Ureter (tissue), 1 donor: Measurements from ENCODE around the gene MBD1. TPM values are rescaled to one million over a fixed set of nuclear protein-coding genes. Genes with fewer than 3 reads are reported as not detected.
"Not testable (repeated sequence)": the region's sequence is repeated elsewhere in the genome, so short reads cannot be mapped to it uniquely, and the experiment has no call there.

Experiments used
- DNase-seq: peaks from one replicate; pipeline ENCODE4 v3.0.0-alpha.2; 2020; ENCODE audit warnings: low spot score
- total RNA-seq: library from RNA; stranded (reverse); gene quantifications from one replicate; pipeline ENCODE4 v1.2.4, GENCODE V29; 2023
- donor health status: DM: yes; HTN: yes; CAD: no.

The MBD1 gene
- total RNA-seq, 1 donor from 2014 or later: 91.7 TPM

GRCh38 chr18:50289108-50289443, 7.8 kb upstream of the MBD1 start:
- no peak for DNase-seq

DNA sequence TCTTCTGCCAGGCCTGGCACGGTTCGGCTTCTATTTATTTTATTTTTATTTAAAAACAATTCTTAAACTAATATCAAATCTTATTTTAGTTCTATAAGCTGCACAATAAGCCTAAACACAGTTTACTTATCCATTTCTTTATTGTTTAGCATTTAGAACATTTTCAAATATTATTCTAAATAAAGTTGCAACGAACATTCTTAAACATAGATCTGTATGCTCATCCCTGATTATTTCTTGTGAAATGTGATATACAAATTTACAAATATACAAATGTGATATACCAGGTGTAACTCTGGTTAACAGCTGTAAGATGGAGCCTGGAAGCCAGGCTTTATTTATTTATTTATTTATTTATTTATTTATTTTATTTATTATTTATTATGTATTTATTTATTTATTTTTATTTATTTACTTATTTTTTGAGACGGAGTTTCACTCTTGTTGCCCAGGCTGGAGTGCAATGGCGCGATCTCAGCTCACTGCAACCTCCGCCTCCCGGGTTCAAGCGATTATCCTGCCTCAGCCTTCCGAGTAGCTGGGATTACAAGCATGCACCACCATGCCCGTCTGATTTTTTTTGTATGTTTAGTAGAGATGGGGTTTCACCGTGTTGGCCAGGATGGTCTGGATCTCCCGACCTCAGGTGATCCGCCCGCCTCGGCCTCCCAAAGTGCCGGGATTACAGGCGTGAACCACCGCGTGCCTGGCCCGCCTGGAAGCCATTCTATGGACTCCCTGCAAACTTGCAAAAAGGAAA, 7.2 kb upstream of the MBD1 start:
- DNase-seq: not testable (repeated sequence)

GRCh38 chr18:50287441-50288347, 6.4 kb upstream of the MBD1 start, which contains the start of gene CXXC1:
CXXC1 (minus strand) TSS chr18:50287692; CDS start chr18:50287589, 103 bp downstream.
- peak; percentile 98 for DNase-seq

DNA sequence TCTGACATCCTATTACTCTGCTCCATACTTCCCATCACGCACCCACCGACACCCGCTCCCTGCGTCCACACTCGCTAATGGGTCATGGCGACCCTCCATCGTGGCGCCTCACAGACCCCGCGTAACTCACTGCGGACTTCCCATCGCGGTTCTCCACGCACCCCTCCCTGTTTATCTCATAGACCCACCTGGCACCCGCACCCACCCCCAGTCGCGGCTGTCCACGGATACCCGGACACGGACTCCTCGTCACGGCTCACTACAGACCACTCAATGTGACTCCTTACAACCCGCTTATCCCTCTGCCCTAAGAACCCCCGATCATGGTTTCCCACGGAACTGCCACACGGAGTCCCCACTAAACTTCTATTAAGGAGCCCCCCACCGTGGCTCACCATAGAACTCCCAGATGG, 5.7 kb upstream of the MBD1 start:
- DNase-seq: no peak

GRCh38 chr18:50286391-50287027, 5.2 kb upstream of the MBD1 start:
- no peak for DNase-seq

DNA sequence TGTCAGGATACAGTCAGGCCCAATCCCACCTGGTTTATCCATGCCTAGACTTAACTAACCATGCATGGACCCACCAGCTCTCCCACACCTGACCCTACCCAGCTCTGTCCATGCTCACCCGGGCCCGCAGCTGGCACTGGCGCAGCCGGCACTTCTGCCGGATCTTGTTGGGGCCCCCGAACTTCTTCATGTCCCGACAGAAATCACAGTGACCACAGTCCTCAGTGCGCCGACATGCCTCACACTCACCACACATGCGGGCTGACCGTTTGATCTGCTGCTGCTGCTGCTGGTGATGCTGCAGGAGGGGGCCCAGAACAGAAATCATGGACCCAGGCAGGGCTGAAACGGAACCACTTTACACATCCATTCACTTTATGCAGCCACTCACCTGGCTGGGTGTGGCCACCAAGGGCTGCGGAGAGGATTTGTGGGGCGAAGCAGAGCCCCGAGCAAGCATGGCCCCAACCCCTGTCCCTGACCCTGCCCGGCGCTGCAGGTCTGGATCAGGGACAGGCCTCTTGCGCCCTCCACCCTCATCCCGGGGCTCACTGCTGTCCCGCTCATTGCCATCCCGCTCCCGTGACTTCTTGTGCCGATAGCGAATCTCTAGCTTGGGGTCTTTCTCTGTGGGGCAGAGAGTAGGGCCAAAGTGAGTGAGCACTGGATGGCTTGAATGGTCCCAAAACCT, 4.5 kb upstream of the MBD1 start:
- DNase-seq: no peak

- no peak for DNase-seq
Observed at GRCh38 chr18:50285071-50285470, 3.7 kb upstream of the MBD1 start.

DNA sequence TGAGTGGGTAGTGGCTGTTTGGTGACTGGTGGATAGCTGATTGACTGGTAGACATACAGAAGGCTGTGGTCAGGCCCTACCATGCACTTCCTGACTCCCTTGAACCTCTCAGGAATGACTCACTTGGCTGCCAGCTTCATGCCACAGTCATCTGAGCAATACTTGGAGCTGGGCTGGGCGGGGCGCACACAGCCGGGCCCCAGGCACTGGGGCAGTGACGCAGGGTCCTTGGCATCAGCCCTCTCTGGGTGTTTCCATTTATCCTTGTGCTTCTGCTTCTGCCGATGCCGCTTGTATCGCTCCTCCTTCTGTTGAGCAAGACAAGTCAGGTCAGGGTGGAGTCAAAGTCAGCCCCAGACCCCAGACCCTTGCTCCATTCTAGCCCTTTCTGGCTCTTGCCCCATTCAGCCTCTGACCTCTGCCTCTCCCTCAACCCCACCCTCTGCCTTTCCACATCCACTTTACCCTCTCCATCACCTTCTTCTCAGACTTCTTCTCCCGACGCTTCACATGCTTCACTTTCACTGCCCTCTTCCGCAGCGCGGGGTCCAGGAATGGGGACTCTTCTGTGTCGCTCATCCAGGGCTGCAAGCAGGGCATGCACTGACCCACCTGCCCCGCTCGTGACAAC, 3.0 kb upstream of the MBD1 start:
- no peak for DNase-seq

GRCh38 chr18:50283469-50284209, 2.3 kb upstream of the MBD1 start:
- DNase-seq: no peak

DNA sequence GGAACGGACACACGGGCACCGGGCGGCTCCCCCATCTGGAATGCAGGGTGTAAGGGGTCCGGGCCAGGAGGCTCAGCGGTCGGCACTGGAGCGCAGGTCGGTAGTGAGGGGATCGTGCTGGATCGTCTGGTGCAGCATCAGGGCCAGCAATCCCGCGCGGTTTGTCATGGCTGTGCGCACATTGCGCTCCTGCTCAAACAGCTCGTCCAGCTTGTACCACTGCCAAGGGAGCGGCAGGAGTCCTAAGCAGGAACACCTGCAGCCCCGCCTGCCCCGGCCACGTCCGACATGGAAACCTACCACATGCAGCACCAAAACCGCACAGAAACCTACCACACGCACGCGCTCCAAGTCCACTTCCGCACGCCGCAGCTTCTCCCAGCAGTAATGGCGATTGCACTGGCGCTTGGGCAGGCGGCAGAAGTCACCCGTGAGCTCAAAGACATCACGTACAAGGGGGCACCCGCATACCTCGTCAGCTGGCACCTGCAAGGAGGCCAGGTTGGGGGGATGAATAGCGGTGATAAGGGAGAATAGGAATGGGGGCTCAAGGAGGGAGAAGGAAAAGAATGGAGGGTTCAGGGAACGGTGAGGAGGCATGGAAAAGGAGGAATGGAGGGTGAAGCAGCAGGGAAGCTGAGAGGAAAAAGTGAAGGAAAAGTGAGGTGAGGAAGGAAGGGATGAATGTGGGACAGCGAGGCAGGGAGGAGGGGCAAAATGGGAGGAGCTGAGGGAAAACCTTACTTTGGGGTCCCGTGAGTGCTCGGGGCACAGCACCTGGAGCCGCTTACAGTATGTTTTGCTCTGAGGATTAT, 1.4 kb upstream of the MBD1 start:
- DNase-seq: no peak

DNA sequence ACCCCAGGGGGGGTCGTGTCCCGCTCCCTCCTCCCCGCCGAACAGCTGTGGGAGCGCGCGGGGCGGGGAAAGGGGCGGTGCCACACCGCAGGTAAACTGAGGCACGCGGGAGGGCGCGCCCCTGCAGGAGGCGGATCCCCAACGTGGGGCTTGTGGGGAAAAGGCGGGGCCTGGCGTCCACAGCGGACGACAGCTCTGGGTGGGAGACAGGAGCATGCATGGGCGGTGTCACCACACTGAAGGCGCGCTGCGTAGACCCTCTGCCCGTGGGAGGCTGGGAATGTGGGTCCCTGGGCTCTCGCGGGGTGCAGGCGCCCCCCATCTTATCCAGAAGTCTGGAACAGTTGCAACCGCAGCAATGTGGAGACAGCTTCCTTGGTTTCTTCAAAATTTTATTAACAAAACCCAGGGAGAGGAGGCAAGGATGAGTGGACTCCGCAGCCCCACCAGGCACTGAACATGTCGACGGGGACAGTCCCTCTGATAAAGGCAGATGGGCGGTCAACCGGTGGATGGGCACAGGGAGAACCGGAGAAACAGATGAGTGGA, 723 bp upstream of the MBD1 start:
- no peak for DNase-seq

- DNase-seq: no peak
Observed at GRCh38 chr18:50280707-50281294, 522 bp downstream of the MBD1 start.

GRCh38 chr18:50279752-50280151, 1.6 kb downstream of the MBD1 start:
- no peak for DNase-seq

DNA sequence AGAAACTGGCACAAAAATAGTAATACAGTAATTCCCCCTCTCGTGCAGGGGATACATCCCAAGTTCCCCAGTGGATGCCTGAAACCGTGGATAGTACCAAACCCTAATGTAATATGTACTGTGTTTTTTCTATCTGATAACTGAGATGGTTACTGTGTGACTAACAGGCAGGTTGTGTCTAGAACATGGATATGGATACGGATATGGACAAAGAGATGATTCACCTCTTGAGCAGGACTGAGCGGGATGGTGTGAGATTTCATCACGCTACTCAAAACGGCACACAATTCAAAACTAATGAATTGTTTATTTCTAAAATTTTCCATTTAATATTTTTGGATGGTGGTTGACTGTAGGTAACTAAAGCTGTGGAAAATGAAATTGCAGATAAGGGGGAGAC, 3.4 kb downstream of the MBD1 start:
- no peak for DNase-seq

GRCh38 chr18:50276452-50276851, 4.9 kb downstream of the MBD1 start:
- DNase-seq: no peak

DNA sequence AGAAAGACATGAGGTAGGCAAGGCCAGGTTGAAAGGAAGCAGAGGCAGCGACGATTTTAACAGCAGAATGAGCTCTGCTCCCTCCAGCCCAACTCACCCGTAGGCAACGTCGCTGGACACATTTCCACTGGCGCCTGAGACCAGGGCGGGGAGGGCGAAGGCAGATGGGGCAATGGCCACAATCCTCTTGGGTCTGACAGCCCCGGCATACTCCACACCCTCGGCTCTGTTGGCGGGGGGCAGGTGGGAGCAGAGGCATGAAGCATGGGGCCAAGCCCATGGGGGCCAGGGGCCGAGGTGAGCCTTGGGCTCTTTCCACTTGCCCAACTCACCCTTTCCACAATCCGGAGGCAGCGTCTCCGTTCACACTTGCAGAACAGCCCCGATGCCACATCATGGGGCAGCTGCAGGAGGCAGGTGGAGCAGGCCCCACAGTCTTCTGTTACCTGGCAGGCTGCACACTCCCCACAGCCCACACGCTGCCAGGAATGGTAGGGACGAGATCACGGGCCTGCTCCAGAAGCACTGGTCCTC, 5.8 kb downstream of the MBD1 start:
- DNase-seq: no peak

DNA sequence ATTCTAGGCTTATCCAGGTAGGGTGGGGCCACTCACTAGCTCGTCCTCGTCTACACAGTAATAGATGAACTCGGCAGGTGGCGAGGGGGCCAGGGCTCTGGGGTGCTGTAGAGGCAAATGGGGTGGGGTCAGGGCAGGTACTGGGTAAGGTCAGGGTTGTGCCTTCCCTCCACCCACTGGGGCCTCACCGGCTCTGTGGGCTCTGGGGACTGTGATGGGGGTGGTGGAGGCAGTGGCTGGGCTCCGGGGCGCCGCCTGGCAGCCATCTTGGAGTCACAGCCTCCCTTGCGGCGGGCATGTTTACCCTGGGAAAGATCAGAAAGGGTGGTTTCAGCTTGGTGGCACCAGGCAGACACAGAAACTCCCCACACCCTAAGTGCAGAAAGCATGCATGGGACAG, 6.4 kb downstream of the MBD1 start:
- no peak for DNase-seq

GRCh38 chr18:50274044-50274442, 7.3 kb downstream of the MBD1 start:
- DNase-seq: no peak
